ENCODE results near the gene METTL22. TPM values are rescaled to one million over a fixed set of nuclear protein-coding genes. Genes with fewer than 3 reads are reported as not detected.
"Not testable (repeated sequence)": the region's sequence is repeated elsewhere in the genome, so short reads cannot be mapped to it uniquely, and the experiment has no call there.

The METTL22 gene
- total and polyA plus RNA-seq, 12 donors, result 8.4 to 67.1 (median 25.3) TPM

- no peak for TF ChIP-seq POLR2A (IDR thresholded peaks at IDR 0.05)
- Histone ChIP-seq H3K27ac (no peak overlapping the region), H3K9me3 (replicated peaks in 1 of 3) (no peaks in the 10 kb centered on the region), H3K36me3 (replicated peaks in 1 of 2) (peaks cover 0 to 28% of the 10 kb centered on the region in 2 donors), H3K4me1 (replicated peaks in 1 of 2) (no peaks in the 10 kb centered on the region), H3K27me3 (no peaks in the 10 kb centered on the region), H3K4me3 (no peak overlapping the region)
- intact Hi-C loops (cut with DNase I), result loop anchor here (10.0 kb wide), 2 partner anchors 235 to 355 kb away; partner anchors contain the start of gene LITAFD (in 1 of the 2)
- DNase-seq, result no peak
- 71 to 77% (median 74%) methylated on average over 8 of the region's 8 CpGs for WGBS, 4 donors
Measured at GRCh38 chr16:8649829-8650554, 28.5 kb downstream of the METTL22 start.

- H3K36me3 ChIP-seq (replicated peaks in 1 of 2), result peaks cover 0 to 10% of the 10 kb centered on the region in 2 donors
- H3K4me3 ChIP-seq; H3K9me3 ChIP-seq (replicated peaks in 1 of 3); H3K27ac ChIP-seq; H3K27me3 ChIP-seq; H3K4me1 ChIP-seq (replicated peaks in 1 of 2): not testable (repeated sequence)
- peak in 4 of 6 experiments; percentile 9 to 32 (median 26) for TF ChIP-seq CTCF (IDR thresholded peaks at IDR 0.05)
- DNase-seq, result peak in 3 of 7 donors; percentile 19 to 39 (median 33)
- intact Hi-C loops (cut with DNase I), result loop anchor here (10.0 kb wide), 2 partner anchors 233 to 353 kb away; partner anchors contain the start of gene LITAFD (in 1 of the 2)
- 51 to 76% (median 61%) methylated on average over 6 to 7 of the region's 7 CpGs for WGBS, 4 donors
Measured at GRCh38 chr16:8651958-8652357, 30.5 kb downstream of the METTL22 start.

GRCh38 chr16:8655184-8655717, 33.8 kb downstream of the METTL22 start:
- Histone ChIP-seq H3K4me3 (no peak overlapping the region), H3K27ac (no peak overlapping the region), H3K36me3 (replicated peaks in 1 of 2) (no peaks in the 10 kb centered on the region), H3K4me1 (replicated peaks in 1 of 2) (no peaks in the 10 kb centered on the region), H3K9me3 (replicated peaks in 1 of 3) (no peaks in the 10 kb centered on the region), H3K27me3 (no peaks in the 10 kb centered on the region)
- 73 to 100% (median 82%) methylated on average over 1 of the region's 1 CpG for WGBS, 4 donors
- intact Hi-C loops (cut with DNase I), result loop anchor here (5.0 to 10.0 kb wide), 4 partner anchors 83 to 350 kb away; partner anchors contain the start of gene LITAFD (in 1 of the 2)
- peak in 3 of 7 donors; percentile 28 to 68 (median 41) for DNase-seq
- no peak for TF ChIP-seq POLR2A (IDR thresholded peaks at IDR 0.05)
- peak in 4 of 6 experiments; percentile 11 to 44 (median 32) for TF ChIP-seq CTCF (IDR thresholded peaks at IDR 0.05)

- no peak overlapping the region for H3K4me3 ChIP-seq
- no peak for DNase-seq
- H3K9me3 ChIP-seq (replicated peaks in 1 of 3), result no peaks in the 10 kb centered on the region
- H3K4me1 ChIP-seq (replicated peaks in 1 of 2), result no peaks in the 10 kb centered on the region
- H3K27ac ChIP-seq, result no peak overlapping the region
- 48 to 57% (median 53%) methylated on average over 3 of the region's 3 CpGs for WGBS, 4 donors
- no peaks in the 10 kb centered on the region for H3K36me3 ChIP-seq (replicated peaks in 1 of 2)
- TF ChIP-seq POLR2A (IDR thresholded peaks at IDR 0.05) (no peak), CTCF (IDR thresholded peaks at IDR 0.05) (no peak)
- intact Hi-C loops (cut with DNase I), result loop anchor here (5.0 to 10.0 kb wide), 4 partner anchors 84 to 348 kb away; partner anchors contain the start of gene LITAFD (in 1 of the 2)
- H3K27me3 ChIP-seq, result no peaks in the 10 kb centered on the region
Measured at GRCh38 chr16:8656376-8656775, 34.9 kb downstream of the METTL22 start.

Data from adrenal gland (tissue), 12 donors.